ENCODE data around the gene CD22.

Gene CD22

GRCh38 chr19:35336166-35336955 is 7.4 kb downstream of the CD22 start:
- ChIA-PET POLR2A (interaction anchor here (0.6 to 1.0 kb wide), 2 partner anchors 9 to 10 kb away, joined by 3 to 8 read pairs; no protein-coding TSS in a partner anchor), CTCF (interaction anchor here (1.0 to 4.2 kb wide), 2 partner anchors 17 to 41 kb away, joined by 3 to 19 read pairs; no protein-coding TSS in a partner anchor)
- no peak for TF ChIP-seq CTCF (IDR thresholded peaks at IDR 0.05; ENCODE audit: control extremely low read depth, extremely low read depth, low read depth, missing control alignments)
- no peak for DNase-seq (ENCODE audit: extremely low spot score)

GRCh38 chr19:35337097-35337983 is 8.4 kb downstream of the CD22 start:
- peak; percentile 25 for DNase-seq (ENCODE audit: extremely low spot score)
- CTCF ChIA-PET, result interaction anchor here (1.0 to 1.5 kb wide), 3 partner anchors 10 to 158 kb away, joined by 3 read pairs; no protein-coding TSS in a partner anchor
- POLR2A ChIA-PET, result interaction anchor here (2.0 kb wide), 1 partner anchor 10 kb away, joined by 16 read pairs; the partner anchor contains the start of gene FFAR1
- no peak for TF ChIP-seq CTCF (IDR thresholded peaks at IDR 0.05; ENCODE audit: control extremely low read depth, extremely low read depth, low read depth, missing control alignments)

- ChIA-PET POLR2A (interaction anchor here (2.0 kb wide), 1 partner anchor 9 kb away, joined by 16 read pairs; the partner anchor contains the start of gene FFAR1), CTCF (interaction anchor here (1.3 to 1.5 kb wide), 2 partner anchors 11 to 157 kb away, joined by 3 read pairs; no protein-coding TSS in a partner anchor)
- TF ChIP-seq CTCF (IDR thresholded peaks at IDR 0.05; ENCODE audit: control extremely low read depth, extremely low read depth, low read depth, missing control alignments), result no peak
- DNase-seq (ENCODE audit: extremely low spot score), result no peak
Observed at GRCh38 chr19:35337984-35338296, 9.0 kb downstream of the CD22 start.

GRCh38 chr19:35340431-35340830 is 11.4 kb downstream of the CD22 start:
- POLR2A ChIA-PET, result no interaction called here
- TF ChIP-seq CTCF (IDR thresholded peaks at IDR 0.05; ENCODE audit: control extremely low read depth, extremely low read depth, low read depth, missing control alignments), result no peak
- DNase-seq (ENCODE audit: extremely low spot score), result no peak
- CTCF ChIA-PET, result interaction anchor here (1.0 to 1.2 kb wide), 2 partner anchors 10 to 12 kb away, joined by 3 to 4 read pairs; no protein-coding TSS in a partner anchor

GRCh38 chr19:35341006-35341405 is 12.0 kb downstream of the CD22 start:
- TF ChIP-seq CTCF (IDR thresholded peaks at IDR 0.05; ENCODE audit: control extremely low read depth, extremely low read depth, low read depth, missing control alignments), result no peak
- DNase-seq (ENCODE audit: extremely low spot score), result no peak
- POLR2A ChIA-PET, result no interaction called here
- CTCF ChIA-PET, result no interaction called here

GRCh38 chr19:35341565-35342225 is 12.7 kb downstream of the CD22 start:
- DNase-seq (ENCODE audit: extremely low spot score), result no peak
- TF ChIP-seq CTCF (IDR thresholded peaks at IDR 0.05; ENCODE audit: control extremely low read depth, extremely low read depth, low read depth, missing control alignments), result no peak
- POLR2A ChIA-PET, result no interaction called here
- CTCF ChIA-PET, result interaction anchor here (0.7 kb wide), 1 partner anchor 10 kb away, joined by 3 read pairs; no protein-coding TSS in a partner anchor
